GM06990 (cell line): ENCODE measurements around the gene BARX1.

ENCODE experiments used
- DNase-seq: peaks from one replicate; pipeline ENCODE4 v3.0.0-alpha.2; 2011; ENCODE audit not compliant: insufficient read length; ENCODE audit errors: extremely low read depth
- H3K27me3 ChIP-seq: replicated peaks from 2 replicates; pipeline ENCODE4 v1.6.0; 2011; ENCODE audit warnings: low read length; ENCODE audit not compliant: control insufficient read depth, insufficient read depth
- H3K36me3 ChIP-seq: 2 replicates; pipeline ENCODE4 v1.5.1; 2011; ENCODE audit warnings: low read length; ENCODE audit not compliant: control insufficient read depth, insufficient read depth
- H3K4me3 ChIP-seq: replicated peaks from 2 replicates; pipeline ENCODE4 v1.5.1; 2011; ENCODE audit warnings: low read depth, mild to moderate bottlenecking, control low read depth, low read length
- CTCF ChIP-seq: IDR thresholded peaks from 2 replicates; pipeline ENCODE4 v1.5.1; 2011; ENCODE audit warnings: low read length, control low read depth, mild to moderate bottlenecking, inconsistent platforms; ENCODE audit not compliant: insufficient read depth, poor library complexity, severe bottlenecking

Gene BARX1

GRCh38 chr9:93954434-93955061, 607 bp downstream of the BARX1 start:
- H3K4me3 ChIP-seq = no peak overlapping the region
- H3K27me3 ChIP-seq = peaks cover 8% of the 10 kb centered on the region
- H3K36me3 ChIP-seq = no peaks in the 10 kb centered on the region
- TF ChIP-seq CTCF = no peak
- DNase-seq = no peak

GRCh38 chr9:93953496-93954433, 1.4 kb downstream of the BARX1 start:
- Histone ChIP-seq H3K4me3 (no peak overlapping the region), H3K27me3 (peaks cover 5% of the 10 kb centered on the region), H3K36me3 (no peaks in the 10 kb centered on the region)
- DNase-seq = no peak
- TF ChIP-seq CTCF = no peak

GRCh38 chr9:93952784-93953495, 2.2 kb downstream of the BARX1 start:
- no peak for TF ChIP-seq CTCF
- Histone ChIP-seq H3K27me3 (peaks cover 5% of the 10 kb centered on the region), H3K4me3 (no peak overlapping the region), H3K36me3 (no peaks in the 10 kb centered on the region)
- DNase-seq = no peak

- H3K36me3 ChIP-seq = no peaks in the 10 kb centered on the region
- no peak for TF ChIP-seq CTCF
- peaks cover 5% of the 10 kb centered on the region for H3K27me3 ChIP-seq
- H3K4me3 ChIP-seq = no peak overlapping the region
- no peak for DNase-seq
These were observed 2.9 kb downstream of the BARX1 start for GRCh38 chr9:93952119-93952783.

GRCh38 chr9:93951655-93952118, 3.5 kb downstream of the BARX1 start:
- no peaks in the 10 kb centered on the region for H3K36me3 ChIP-seq
- H3K27me3 ChIP-seq = peaks cover 5% of the 10 kb centered on the region
- no peak for TF ChIP-seq CTCF
- DNase-seq = no peak
- H3K4me3 ChIP-seq = no peak overlapping the region
